Endodermal cell (in vitro differentiated cells): ENCODE results near the gene PLB1. TPM values are rescaled to one million over a fixed set of nuclear protein-coding genes. Genes with fewer than 3 reads are reported as not detected.

Experiments used
- DNase-seq: peaks from one replicate; pipeline ENCODE4 v3.0.0-alpha.2; 2017
- H3K27ac ChIP-seq: 2 replicates; pipeline ENCODE4 v1.5.1; 2013; ENCODE audit warnings: mild to moderate bottlenecking, low read depth, low read length, moderate library complexity
- H3K27me3 ChIP-seq: 2 replicates; pipeline ENCODE4 v1.6.1; 2013; ENCODE audit warnings: mild to moderate bottlenecking, low read length, moderate library complexity; ENCODE audit not compliant: insufficient read depth, control insufficient read depth, poor library complexity, severe bottlenecking
- H3K36me3 ChIP-seq: 2 replicates; pipeline ENCODE4 v1.7.0; 2013; ENCODE audit warnings: mild to moderate bottlenecking, low read length, moderate library complexity; ENCODE audit not compliant: control insufficient read depth, insufficient read depth
- H3K4me1 ChIP-seq: one replicate; pipeline ENCODE4 v1.7.0; 2013; ENCODE audit warnings: low read length; ENCODE audit not compliant: control insufficient read depth, insufficient read depth
- H3K4me3 ChIP-seq: 2 replicates; pipeline ENCODE4 v1.5.1; 2013; ENCODE audit warnings: mild to moderate bottlenecking, low read length, moderate library complexity
- H3K9ac ChIP-seq: 2 replicates; pipeline ENCODE4 v1.6.1; 2013; ENCODE audit warnings: mild to moderate bottlenecking, low read length, moderate library complexity; ENCODE audit not compliant: poor library complexity, severe bottlenecking; ENCODE audit errors: extremely low read depth
- H3K9me3 ChIP-seq: 2 replicates; pipeline ENCODE4 v1.6.1; 2013; ENCODE audit warnings: mild to moderate bottlenecking, low read length, moderate library complexity; ENCODE audit not compliant: control insufficient read depth
- H3K27ac Mint-ChIP-seq: 2 replicates; pipeline ENCODE4 v1.8.0; 2020; ENCODE audit warnings: mixed read lengths
- H3K27me3 Mint-ChIP-seq: 2 replicates; pipeline ENCODE4 v1.8.0; 2021; ENCODE audit warnings: mild to moderate bottlenecking, mixed read lengths; ENCODE audit not compliant: insufficient read depth
- H3K36me3 Mint-ChIP-seq: 2 replicates; pipeline ENCODE4 v1.8.0; 2020; ENCODE audit warnings: low read depth, mixed read lengths
- H3K4me1 Mint-ChIP-seq: 2 replicates; pipeline ENCODE4 v1.8.0; 2020; ENCODE audit warnings: mixed read lengths
- H3K4me3 Mint-ChIP-seq: 2 replicates; pipeline ENCODE4 v1.8.0; 2020; ENCODE audit warnings: mild to moderate bottlenecking, moderate library complexity, mixed read lengths
- H3K9me3 Mint-ChIP-seq: 2 replicates; pipeline ENCODE4 v1.8.0; 2020; ENCODE audit warnings: mild to moderate bottlenecking, mixed read lengths
- CTCF ChIP-seq: fragments of 200-600 bp; sonication (generic); conservative IDR thresholded peaks from 2 replicates; pipeline ENCODE4 v1.5.0; 2021; ENCODE audit warnings: antibody characterized with exemption, mild to moderate bottlenecking
- WGBS, 2 experiments: methylation state at CpG; one replicate each; pipeline versions ENCODE4 v1.1.5 to v1.1.7; 2013; ENCODE audit warnings: missing lambda C conversion rate in 2 of 2, mixed read lengths in 1 of 2; ENCODE audit not compliant: insufficient coverage in 1 of 2, insufficient read length in 1 of 2; 5-methylcytosine and 5-hydroxymethylcytosine counted together
- total RNA-seq, 2 donors: library from RNA; stranded (reverse); fragmentation: NEBNext Ultra II Directional in 1 of 2; extraction: Animal tissue kit (Norgen Biotek cat#: 25700) in 1 of 2; gene quantifications; 2 replicates in 1 of 2; 3 replicates in 1 of 2; pipeline ENCODE4 v1.2.1, GENCODE V29; 2021

Gene PLB1
- total RNA-seq, 2 donors from 2014 or later, result 0.35 to 0.38 TPM

GRCh38 chr2:28447943-28448792 is 47.7 kb upstream of the PLB1 start:
- H3K27me3 Mint-ChIP-seq, result peaks cover 5% of the 10 kb centered on the region
- H3K9me3 Mint-ChIP-seq, result no peaks in the 10 kb centered on the region
- no peak overlapping the region for H3K27ac Mint-ChIP-seq
- H3K36me3 Mint-ChIP-seq, result no peaks in the 10 kb centered on the region
- H3K4me3 Mint-ChIP-seq, result no peak overlapping the region
- Histone ChIP-seq H3K27me3 (no peaks in the 10 kb centered on the region), H3K4me3 (no peak overlapping the region), H3K27ac (no peak overlapping the region), H3K36me3 (no peaks in the 10 kb centered on the region), H3K9me3 (no peaks in the 10 kb centered on the region), H3K4me1 (no peaks in the 10 kb centered on the region), H3K9ac (no peak overlapping the region)
- WGBS, 2 experiments, result 93 to 99% methylated on average over 7 to 8 of the region's 8 CpGs
- H3K4me1 Mint-ChIP-seq, result peaks cover 5% of the 10 kb centered on the region
- no peak for TF ChIP-seq CTCF
- DNase-seq, result no peak

GRCh38 chr2:28448793-28449100 is 47.1 kb upstream of the PLB1 start:
- H3K27ac Mint-ChIP-seq, result no peak overlapping the region
- H3K4me1 Mint-ChIP-seq, result peaks cover 5% of the 10 kb centered on the region
- Histone ChIP-seq H3K4me1 (no peaks in the 10 kb centered on the region), H3K27me3 (no peaks in the 10 kb centered on the region), H3K36me3 (no peaks in the 10 kb centered on the region), H3K27ac (no peak overlapping the region), H3K9me3 (no peaks in the 10 kb centered on the region), H3K4me3 (no peak overlapping the region), H3K9ac (no peak overlapping the region)
- H3K36me3 Mint-ChIP-seq, result no peaks in the 10 kb centered on the region
- peaks cover 5% of the 10 kb centered on the region for H3K27me3 Mint-ChIP-seq
- no peak for TF ChIP-seq CTCF
- WGBS, 2 experiments, result 90 to 91% methylated on average over 3 of the region's 3 CpGs
- no peak overlapping the region for H3K4me3 Mint-ChIP-seq
- no peaks in the 10 kb centered on the region for H3K9me3 Mint-ChIP-seq
- DNase-seq, result no peak

- Mint-ChIP-seq H3K36me3 (no peaks in the 10 kb centered on the region), H3K4me1 (peaks cover 5% of the 10 kb centered on the region), H3K9me3 (no peaks in the 10 kb centered on the region), H3K27me3 (peaks cover 3% of the 10 kb centered on the region), H3K27ac (peak overlapping the region; percentile 59), H3K4me3 (no peak overlapping the region)
- Histone ChIP-seq H3K9ac (no peak overlapping the region), H3K4me3 (no peak overlapping the region), H3K4me1 (no peaks in the 10 kb centered on the region), H3K27ac (no peak overlapping the region), H3K27me3 (no peaks in the 10 kb centered on the region), H3K9me3 (no peaks in the 10 kb centered on the region), H3K36me3 (no peaks in the 10 kb centered on the region)
- 91 to 96% methylated on average over 6 of the region's 6 CpGs for WGBS, 2 experiments
- TF ChIP-seq CTCF, result no peak
- no peak for DNase-seq
Measured at GRCh38 chr2:28449126-28449487, 46.8 kb upstream of the PLB1 start.
